Nephron progenitor cell (in vitro differentiated cells): ENCODE data around the gene NPAS2.

Experiments used
- DNase-seq: peaks from one replicate; pipeline ENCODE4 v3.0.0; 2021
- H3K27ac Mint-ChIP-seq: 2 replicates; pipeline ENCODE4 v1.8.0; 2021; ENCODE audit warnings: mild to moderate bottlenecking, moderate library complexity, mixed read lengths
- H3K27me3 Mint-ChIP-seq: 2 replicates; pipeline ENCODE4 v1.8.0; 2021; ENCODE audit warnings: mild to moderate bottlenecking, low read depth, mixed read lengths; ENCODE audit not compliant: poor library complexity
- H3K36me3 Mint-ChIP-seq: 2 replicates; pipeline ENCODE4 v1.8.0; 2021; ENCODE audit warnings: low read depth, mixed read lengths
- H3K4me1 Mint-ChIP-seq: 2 replicates; pipeline ENCODE4 v1.8.0; 2021; ENCODE audit warnings: mixed read lengths
- H3K4me3 Mint-ChIP-seq: 2 replicates; pipeline ENCODE4 v1.8.0; 2021; ENCODE audit warnings: mild to moderate bottlenecking, moderate library complexity, mixed read lengths
- H3K9me3 Mint-ChIP-seq: 2 replicates; pipeline ENCODE4 v1.8.0; 2021; ENCODE audit warnings: mild to moderate bottlenecking, moderate library complexity, mixed read lengths
- TF ChIP-seq, protein P1 (sequence below): fragments of 200-600 bp; sonication (generic); IDR thresholded peaks from 2 replicates; pipeline ENCODE4 v1.5.0; 2021; ENCODE audit warnings: antibody characterized with exemption

Gene NPAS2

GRCh38 chr2:100936972-100937542 is 117.1 kb downstream of the NPAS2 start:
- no peaks in the 10 kb centered on the region for H3K36me3 Mint-ChIP-seq
- DNase-seq, result no peak

DNA sequence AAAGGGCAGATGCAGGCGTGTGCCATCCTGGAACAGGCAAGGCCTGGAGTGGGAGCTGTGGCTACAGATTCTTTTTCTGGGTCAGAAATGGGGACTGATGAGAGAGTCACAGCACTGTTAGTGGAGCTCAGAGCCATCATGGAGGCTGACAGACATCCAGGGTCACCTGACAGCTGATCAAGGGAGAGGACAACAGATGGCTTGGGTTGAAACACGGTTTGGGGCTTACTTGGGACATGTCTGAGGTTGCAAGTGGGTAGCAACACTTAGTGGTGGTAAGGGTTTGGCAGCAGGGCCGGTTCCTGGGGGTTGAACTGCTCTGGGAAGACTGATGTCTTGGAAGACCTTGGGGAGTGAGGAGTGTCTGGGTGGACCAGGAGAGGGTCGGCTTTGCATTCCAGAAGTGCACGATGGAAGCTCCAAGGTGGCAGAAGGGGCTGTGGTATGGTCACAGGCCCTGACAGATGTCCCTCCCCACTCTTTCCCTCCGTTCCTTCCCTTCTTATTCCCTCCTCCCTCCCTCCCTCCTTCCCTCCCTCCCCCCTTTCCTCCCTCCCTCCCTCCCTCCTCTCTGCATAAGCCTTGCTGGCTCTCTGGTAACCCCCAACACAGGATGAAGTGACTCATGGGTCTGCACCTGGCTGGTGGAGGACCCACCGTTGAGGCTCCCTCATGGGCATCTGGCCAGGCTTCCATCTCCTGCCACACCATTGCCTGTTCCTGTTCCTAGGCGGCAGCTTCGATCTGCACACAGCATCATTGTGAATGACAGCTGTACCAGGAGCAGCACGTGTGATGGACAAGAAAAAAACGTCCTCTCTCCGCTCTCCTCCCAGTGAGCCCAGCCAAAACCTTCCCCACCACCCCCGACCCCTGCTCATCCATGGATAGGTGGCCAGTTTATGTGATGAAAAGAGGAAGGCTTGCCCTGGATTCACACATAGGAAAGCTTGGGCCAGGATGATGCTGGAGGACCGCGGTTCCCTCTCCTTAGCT is 118.4 kb downstream of the NPAS2 start:
- peaks cover 3% of the 10 kb centered on the region for H3K4me1 Mint-ChIP-seq
- H3K27ac Mint-ChIP-seq, result no peak overlapping the region
- no peaks in the 10 kb centered on the region for H3K9me3 Mint-ChIP-seq
- no peaks in the 10 kb centered on the region for H3K36me3 Mint-ChIP-seq
- H3K4me3 Mint-ChIP-seq, result no peak overlapping the region
- peaks cover 7% of the 10 kb centered on the region for H3K27me3 Mint-ChIP-seq
- TF ChIP-seq, protein P1, sequence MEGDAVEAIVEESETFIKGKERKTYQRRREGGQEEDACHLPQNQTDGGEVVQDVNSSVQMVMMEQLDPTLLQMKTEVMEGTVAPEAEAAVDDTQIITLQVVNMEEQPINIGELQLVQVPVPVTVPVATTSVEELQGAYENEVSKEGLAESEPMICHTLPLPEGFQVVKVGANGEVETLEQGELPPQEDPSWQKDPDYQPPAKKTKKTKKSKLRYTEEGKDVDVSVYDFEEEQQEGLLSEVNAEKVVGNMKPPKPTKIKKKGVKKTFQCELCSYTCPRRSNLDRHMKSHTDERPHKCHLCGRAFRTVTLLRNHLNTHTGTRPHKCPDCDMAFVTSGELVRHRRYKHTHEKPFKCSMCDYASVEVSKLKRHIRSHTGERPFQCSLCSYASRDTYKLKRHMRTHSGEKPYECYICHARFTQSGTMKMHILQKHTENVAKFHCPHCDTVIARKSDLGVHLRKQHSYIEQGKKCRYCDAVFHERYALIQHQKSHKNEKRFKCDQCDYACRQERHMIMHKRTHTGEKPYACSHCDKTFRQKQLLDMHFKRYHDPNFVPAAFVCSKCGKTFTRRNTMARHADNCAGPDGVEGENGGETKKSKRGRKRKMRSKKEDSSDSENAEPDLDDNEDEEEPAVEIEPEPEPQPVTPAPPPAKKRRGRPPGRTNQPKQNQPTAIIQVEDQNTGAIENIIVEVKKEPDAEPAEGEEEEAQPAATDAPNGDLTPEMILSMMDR, result no peak
- DNase-seq, result no peak

More at GRCh38 chr2:100936972-100937542, 117.1 kb downstream of the NPAS2 start:
- H3K4me1 Mint-ChIP-seq, result peaks cover 3% of the 10 kb centered on the region
- TF ChIP-seq, protein P1, result no peak
- peaks cover 7% of the 10 kb centered on the region for H3K27me3 Mint-ChIP-seq
- no peaks in the 10 kb centered on the region for H3K9me3 Mint-ChIP-seq
- no peak overlapping the region for H3K27ac Mint-ChIP-seq
- no peak overlapping the region for H3K4me3 Mint-ChIP-seq

DNA sequence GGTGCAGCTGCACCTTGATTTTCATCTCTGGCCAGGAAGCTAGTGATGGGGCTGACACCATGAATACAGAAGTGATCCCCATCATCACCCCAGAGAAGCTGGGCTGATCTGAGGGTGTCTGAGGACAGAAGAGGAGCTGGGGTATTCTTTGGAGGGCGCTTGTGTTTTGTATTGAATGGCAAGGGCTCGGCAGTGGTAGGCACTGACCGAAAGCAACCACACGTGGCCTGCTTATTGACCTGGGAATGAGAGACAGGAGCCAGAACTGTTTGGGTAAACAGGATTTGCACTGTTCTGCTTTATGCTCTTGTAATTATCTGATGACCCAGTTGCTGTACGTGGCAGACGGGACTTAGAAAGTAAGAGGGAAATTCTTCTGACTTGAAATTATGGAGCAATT is 119.5 kb downstream of the NPAS2 start:
- Mint-ChIP-seq H3K4me1 (peaks cover 3% of the 10 kb centered on the region), H3K27me3 (peaks cover 12% of the 10 kb centered on the region), H3K4me3 (no peak overlapping the region), H3K27ac (peak overlapping the region; percentile 11), H3K9me3 (no peaks in the 10 kb centered on the region), H3K36me3 (no peaks in the 10 kb centered on the region)
- no peak for DNase-seq
- TF ChIP-seq, protein P1, result no peak

DNA sequence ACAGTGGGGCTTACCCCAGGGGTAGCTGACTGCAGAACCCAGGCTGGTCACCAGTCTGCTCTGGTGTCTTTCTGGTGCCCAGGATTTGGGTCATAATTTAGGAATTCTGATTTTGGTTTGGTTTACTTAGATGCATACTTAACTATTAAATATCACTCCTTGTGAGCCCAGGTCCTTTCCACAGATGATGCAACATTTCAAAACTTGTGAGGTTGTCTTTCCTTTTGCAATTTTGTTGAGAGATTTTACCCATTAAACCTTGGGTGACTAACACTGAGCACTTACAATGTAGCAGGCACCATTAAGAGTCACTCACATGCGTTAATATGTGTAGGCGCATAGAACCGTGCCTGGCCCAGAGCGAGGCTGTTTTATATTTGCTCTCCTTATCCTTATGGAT is 120.3 kb downstream of the NPAS2 start:
- DNase-seq, result no peak
- TF ChIP-seq, protein P1, result no peak

GRCh38 chr2:100940766-100941645 is 121.1 kb downstream of the NPAS2 start:
- TF ChIP-seq, protein P1, result no peak
- Mint-ChIP-seq H3K4me1 (no peaks in the 10 kb centered on the region), H3K9me3 (no peaks in the 10 kb centered on the region), H3K36me3 (no peaks in the 10 kb centered on the region), H3K4me3 (no peak overlapping the region), H3K27ac (no peak overlapping the region), H3K27me3 (peaks cover 15% of the 10 kb centered on the region)
- no peak for DNase-seq

More for the DNA sequence above, 120.3 kb downstream of the NPAS2 start:
- Mint-ChIP-seq H3K9me3 (no peaks in the 10 kb centered on the region), H3K4me3 (no peak overlapping the region), H3K27me3 (peaks cover 13% of the 10 kb centered on the region), H3K36me3 (no peaks in the 10 kb centered on the region), H3K4me1 (no peaks in the 10 kb centered on the region), H3K27ac (no peak overlapping the region)
